Activated CD8-positive, alpha-beta T cell treated with anti-CD3 and anti-CD28 coated beads, Interleukin-2, amount 10 ng/mL, durations not matched to agents 7 days and 5 days (primary cell): ENCODE results near the gene RUFY4. TPM values are rescaled to one million over a fixed set of nuclear protein-coding genes. Genes with fewer than 3 reads are reported as not detected.
"Not testable (repeated sequence)": the region's sequence is repeated elsewhere in the genome, so short reads cannot be mapped to it uniquely, and the experiment has no call there.

ENCODE experiments used
- ATAC-seq: fragments of 150-1000 bp; cut with Tn5 transposase; one replicate; pipeline ENCODE4 v1.10.0; 2021; ENCODE audit warnings: moderate library complexity
- CTCF ChIA-PET: fragments of 350-600 bp; sonication (Branson Sonifier 250); formaldehyde crosslinking; loops from one replicate; lab custom pipeline; 2021; ENCODE audit warnings: antibody characterized with exemption; lab: Charles Lee
- POLR2A ChIA-PET: fragments of 350-600 bp; sonication (Branson Sonifier 250); formaldehyde crosslinking; loops from one replicate; lab custom pipeline; 2021; ENCODE audit warnings: antibody characterized with exemption; lab: Charles Lee
- DNase-seq: peaks from one replicate; pipeline ENCODE4 v3.0.0-alpha.2; 2020
- H3K27ac Mint-ChIP-seq: one replicate; pipeline ENCODE4 v1.8.0; 2021; ENCODE audit warnings: mild to moderate bottlenecking, mixed read lengths
- H3K27me3 Mint-ChIP-seq: one replicate; pipeline ENCODE4 v1.8.0; 2021; ENCODE audit warnings: low read depth, mixed read lengths
- H3K36me3 Mint-ChIP-seq: one replicate; pipeline ENCODE4 v1.8.0; 2021; ENCODE audit warnings: low read depth, mixed read lengths
- H3K4me1 Mint-ChIP-seq: one replicate; pipeline ENCODE4 v1.8.0; 2021; ENCODE audit warnings: low read depth, mixed read lengths
- H3K4me3 Mint-ChIP-seq: one replicate; pipeline ENCODE4 v1.8.0; 2021; ENCODE audit warnings: mild to moderate bottlenecking, mixed read lengths
- H3K9me3 Mint-ChIP-seq: one replicate; pipeline ENCODE4 v1.8.0; 2022; ENCODE audit warnings: mixed read lengths; ENCODE audit not compliant: insufficient read depth
- total RNA-seq, 2 experiments: library from RNA; stranded (reverse); gene quantifications; one replicate each; pipeline ENCODE4 v1.2.3, GENCODE V29; 2021

Gene RUFY4
- total RNA-seq, 2 experiments from 2014 or later = 0.55 to 0.81 TPM

- CTCF ChIA-PET, H3K27ac Mint-ChIP-seq, DNase-seq, H3K9me3 Mint-ChIP-seq, H3K4me3 Mint-ChIP-seq, H3K4me1 Mint-ChIP-seq, H3K36me3 Mint-ChIP-seq, ATAC-seq: not testable (repeated sequence)
- POLR2A ChIA-PET = interaction anchor here (0.6 kb wide), 1 partner anchor 58 kb away, joined by 3 read pairs; the partner anchor contains the start of gene CXCR1
- peaks cover 28% of the 10 kb centered on the region for H3K27me3 Mint-ChIP-seq
Observed at GRCh38 chr2:218108834-218109233, 39.8 kb downstream of the RUFY4 start.

DNA sequence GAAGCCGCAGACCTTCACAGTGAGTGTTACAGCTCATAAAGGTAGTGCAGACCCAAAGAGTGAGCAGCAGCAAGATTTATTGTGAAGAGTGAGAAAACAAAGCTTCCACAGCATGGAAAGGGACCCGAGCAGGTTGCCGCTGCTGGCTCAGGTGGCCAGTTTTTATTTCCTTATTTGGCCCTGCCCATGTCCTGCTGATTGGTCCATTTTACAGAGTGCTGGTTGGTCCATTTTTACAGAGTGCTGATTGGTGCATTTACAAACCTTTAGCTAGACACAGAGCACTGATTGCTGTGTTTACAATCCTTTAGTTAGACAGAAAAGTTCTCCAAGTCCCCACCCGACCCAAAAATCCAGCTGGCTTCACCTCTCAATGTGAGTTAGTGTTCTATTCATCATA lies 52.7 kb downstream of the RUFY4 start:
- H3K27ac Mint-ChIP-seq, ATAC-seq, H3K36me3 Mint-ChIP-seq, POLR2A ChIA-PET, H3K4me1 Mint-ChIP-seq, H3K27me3 Mint-ChIP-seq, CTCF ChIA-PET, H3K4me3 Mint-ChIP-seq, DNase-seq: not testable (repeated sequence)
- peaks cover 15% of the 10 kb centered on the region for H3K9me3 Mint-ChIP-seq

DNA sequence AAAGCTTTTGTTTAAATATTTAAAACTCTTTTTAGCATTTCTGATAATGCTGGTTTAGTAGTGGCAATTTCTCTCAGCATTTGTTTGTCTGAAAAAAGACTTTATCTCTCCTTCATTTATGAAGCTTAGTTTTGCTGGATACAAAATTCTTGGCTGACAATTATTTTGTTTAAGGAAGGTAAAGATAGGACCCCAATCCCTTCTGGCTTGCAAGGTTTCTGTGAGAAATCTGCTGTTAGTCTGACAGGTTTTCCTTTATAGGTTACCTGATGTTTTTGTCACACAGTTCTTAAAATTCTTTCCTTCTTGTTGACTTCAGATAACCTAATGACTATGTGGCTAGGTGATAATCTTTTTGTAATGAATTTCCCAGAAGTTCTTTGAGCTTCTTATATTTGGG lies 53.2 kb downstream of the RUFY4 start:
- H3K36me3 Mint-ChIP-seq, ATAC-seq, H3K4me1 Mint-ChIP-seq: not testable (repeated sequence)

DNA sequence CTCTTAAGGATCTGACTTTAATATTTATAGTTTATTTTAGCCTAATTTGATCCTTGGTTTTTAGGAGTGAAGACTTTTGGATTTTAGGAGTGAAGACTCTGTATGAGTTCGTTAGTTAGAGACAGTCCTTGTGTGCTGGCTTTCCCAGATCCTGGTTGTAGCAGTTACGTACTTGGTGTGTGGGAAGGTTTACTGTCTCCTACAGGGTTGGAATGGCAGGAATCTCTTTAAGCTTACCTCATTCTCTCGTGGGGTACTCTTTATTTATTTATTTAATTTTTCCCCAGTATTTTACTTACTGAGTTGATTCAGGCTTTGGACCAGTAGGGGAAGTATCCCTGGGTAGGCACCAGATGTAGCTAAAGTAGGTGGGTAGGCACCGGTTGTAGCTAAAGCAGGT lies 54.9 kb downstream of the RUFY4 start:
- ChIA-PET CTCF (no interaction called here), POLR2A (no interaction called here)
- no peak overlapping the region for H3K27ac Mint-ChIP-seq
- ATAC-seq (no peak), DNase-seq (no peak)
- H3K9me3 Mint-ChIP-seq = peaks cover 10% of the 10 kb centered on the region
- peaks cover 18% of the 10 kb centered on the region for H3K27me3 Mint-ChIP-seq
- peaks cover 10% of the 10 kb centered on the region for H3K4me1 Mint-ChIP-seq
- no peak overlapping the region for H3K4me3 Mint-ChIP-seq
- no peaks in the 10 kb centered on the region for H3K36me3 Mint-ChIP-seq

More for the DNA sequence above, 53.2 kb downstream of the RUFY4 start:
- H3K27ac Mint-ChIP-seq, POLR2A ChIA-PET, H3K27me3 Mint-ChIP-seq, CTCF ChIA-PET, DNase-seq, H3K4me3 Mint-ChIP-seq: not testable (repeated sequence)
- H3K9me3 Mint-ChIP-seq = peaks cover 14% of the 10 kb centered on the region

- Mint-ChIP-seq H3K27ac (no peak overlapping the region), H3K4me3 (no peak overlapping the region), H3K9me3 (peaks cover 10% of the 10 kb centered on the region), H3K4me1 (peaks cover 10% of the 10 kb centered on the region), H3K36me3 (no peaks in the 10 kb centered on the region), H3K27me3 (peaks cover 19% of the 10 kb centered on the region)
- ChIA-PET CTCF (no interaction called here), POLR2A (no interaction called here)
- DNase-seq = no peak
- ATAC-seq = no peak
Observed at GRCh38 chr2:218125095-218125494, 56.0 kb downstream of the RUFY4 start.

DNA sequence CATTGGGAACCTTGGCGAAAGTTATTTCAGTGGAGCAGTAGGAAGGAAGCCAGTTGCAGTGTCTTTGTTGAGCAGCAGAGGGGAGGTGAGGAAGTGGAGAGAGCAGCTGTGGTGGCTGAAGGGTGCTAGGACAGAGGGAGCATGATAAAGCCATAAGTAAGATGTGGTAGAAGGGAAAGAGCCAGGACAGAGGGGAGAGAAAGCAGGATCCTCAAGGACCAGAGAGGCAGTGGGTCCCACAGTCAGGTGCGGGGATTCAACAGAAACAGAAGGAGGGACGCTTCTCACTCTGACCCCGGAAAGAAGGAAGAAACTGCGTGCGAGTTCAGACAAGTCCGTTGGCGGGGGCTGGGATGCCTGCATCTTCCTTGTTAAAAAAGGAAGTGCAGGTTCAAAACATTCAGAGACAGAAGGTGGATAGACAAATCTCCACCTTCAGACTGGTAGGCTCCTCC lies 56.6 kb downstream of the RUFY4 start, which contains the start of gene CXCR2:
Gene CXCR2, plus strand, starts transcription at position 403 of the 455 bp plus-strand sequence. CDS start 8,774 bp downstream, outside the sequence.
- ATAC-seq (peak; percentile 70), DNase-seq (no peak)
- H3K9me3 Mint-ChIP-seq = peaks cover 10% of the 10 kb centered on the region
- H3K27ac Mint-ChIP-seq = peak within 1 kb of the TSS; percentile 72
- POLR2A ChIA-PET = no interaction called here
- no peaks in the 10 kb centered on the region for H3K36me3 Mint-ChIP-seq
- peak within 1 kb of the TSS; percentile 48 for H3K4me3 Mint-ChIP-seq
- CTCF ChIA-PET = interaction anchor here (1.7 kb wide), 1 partner anchor 41 kb away, joined by 7 read pairs; the partner anchor contains the start of gene CXCR1
- peaks cover 16% of the 10 kb centered on the region for H3K27me3 Mint-ChIP-seq
- H3K4me1 Mint-ChIP-seq = peaks cover 10% of the 10 kb centered on the region

DNA sequence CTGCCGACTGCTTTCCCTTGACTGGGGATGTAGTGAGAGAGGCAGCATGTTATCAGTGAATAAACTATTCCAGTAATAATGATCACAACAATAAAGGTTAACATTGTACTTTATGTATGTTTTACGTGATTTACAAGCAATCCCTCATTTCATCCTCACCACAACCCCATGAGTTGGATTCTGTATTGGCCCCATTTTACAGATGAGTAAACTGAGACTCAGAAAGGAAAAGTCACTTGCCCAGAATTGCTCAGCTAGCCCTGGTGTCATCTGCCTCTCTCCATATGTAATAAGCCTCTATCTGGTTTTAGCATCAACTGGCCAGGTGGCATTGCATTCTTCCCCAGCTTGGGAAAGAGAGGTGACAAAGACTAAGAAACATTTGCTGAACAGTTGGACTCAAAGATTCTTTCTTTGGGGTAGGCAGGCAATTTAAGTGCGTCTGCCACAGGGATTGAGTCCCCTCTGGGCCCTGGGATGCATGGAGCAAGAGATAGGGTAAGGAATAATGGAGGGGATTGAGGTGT lies 58.9 kb downstream of the RUFY4 start:
- CTCF ChIA-PET = no interaction called here
- ATAC-seq (no peak), DNase-seq (no peak)
- Mint-ChIP-seq H3K4me3 (no peak overlapping the region), H3K36me3 (no peaks in the 10 kb centered on the region), H3K27me3 (peaks cover 16% of the 10 kb centered on the region), H3K9me3 (no peaks in the 10 kb centered on the region), H3K27ac (no peak overlapping the region), H3K4me1 (peaks cover 10% of the 10 kb centered on the region)
- POLR2A ChIA-PET = no interaction called here

DNA sequence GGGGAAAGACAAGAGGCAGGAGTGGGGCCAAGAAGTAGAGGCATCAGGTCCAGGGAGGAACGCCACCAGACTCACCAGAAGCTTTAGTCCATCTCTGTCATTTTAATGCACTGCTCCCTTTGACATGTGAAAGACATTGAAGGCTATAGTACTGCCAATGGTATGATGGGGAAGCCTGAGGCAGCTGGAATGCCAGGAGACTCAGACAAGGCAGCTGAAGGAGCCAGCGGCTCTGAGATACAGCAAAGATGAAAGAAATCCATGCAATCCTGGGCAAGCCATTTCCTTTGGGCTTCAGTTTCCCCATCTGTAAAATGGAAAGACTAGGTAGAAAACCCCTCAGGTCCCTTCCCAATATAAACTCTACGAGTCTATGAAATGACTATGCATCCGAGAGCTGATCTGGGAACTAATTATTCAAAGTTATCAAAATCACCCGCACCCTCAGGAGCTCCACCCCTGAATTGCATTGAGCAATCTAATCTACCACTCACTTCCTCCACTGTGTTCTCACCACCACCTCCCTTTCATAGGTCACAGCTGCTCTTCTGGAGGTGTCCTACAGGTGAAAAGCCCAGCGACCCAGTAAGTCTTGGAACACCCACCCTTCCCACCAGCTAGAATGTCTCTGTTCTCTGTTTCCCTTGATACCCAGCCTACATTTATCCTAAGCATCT lies 59.9 kb downstream of the RUFY4 start:
- Mint-ChIP-seq H3K27me3 (peaks cover 17% of the 10 kb centered on the region), H3K4me1 (peaks cover 10% of the 10 kb centered on the region), H3K4me3 (no peak overlapping the region), H3K27ac (no peak overlapping the region), H3K9me3 (no peaks in the 10 kb centered on the region), H3K36me3 (no peaks in the 10 kb centered on the region)
- ChIA-PET CTCF (interaction anchor here (1.4 kb wide), 1 partner anchor 100 kb away, joined by 4 read pairs; no protein-coding TSS in a partner anchor), POLR2A (no interaction called here)
- no peak for ATAC-seq
- no peak for DNase-seq

- H3K4me3 Mint-ChIP-seq = no peak overlapping the region
Observed at GRCh38 chr2:218129458-218130135, 60.5 kb downstream of the RUFY4 start.

DNA sequence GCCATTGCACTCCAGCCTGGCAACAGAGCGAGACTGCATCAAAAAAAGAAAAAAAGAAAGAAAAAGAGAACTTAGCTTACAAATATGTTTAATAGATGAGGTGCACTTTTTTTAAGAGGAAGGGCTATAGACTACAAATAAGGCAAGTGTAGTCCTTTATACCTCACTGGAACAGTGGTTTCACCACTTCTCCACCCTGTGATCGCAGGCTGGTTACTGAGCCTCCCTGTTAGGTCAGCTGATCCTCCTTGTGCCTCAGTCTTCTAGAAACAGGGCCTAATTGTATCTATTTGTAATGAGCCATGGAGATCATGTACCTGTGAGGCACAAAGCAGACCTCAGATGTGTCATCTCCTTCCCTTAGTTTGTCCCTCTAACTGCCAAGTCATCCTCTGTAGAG lies 61.3 kb downstream of the RUFY4 start:
- peaks cover 8% of the 10 kb centered on the region for H3K4me1 Mint-ChIP-seq
- DNase-seq (no peak), ATAC-seq (no peak)
- CTCF ChIA-PET = no interaction called here
- H3K27ac Mint-ChIP-seq = no peak overlapping the region
- no peaks in the 10 kb centered on the region for H3K9me3 Mint-ChIP-seq
- POLR2A ChIA-PET = no interaction called here
- H3K27me3 Mint-ChIP-seq = peaks cover 17% of the 10 kb centered on the region
- no peaks in the 10 kb centered on the region for H3K36me3 Mint-ChIP-seq
- H3K4me3 Mint-ChIP-seq = no peak overlapping the region

More at GRCh38 chr2:218129458-218130135, 60.5 kb downstream of the RUFY4 start:
- DNase-seq (no peak), ATAC-seq (no peak)
- H3K9me3 Mint-ChIP-seq = no peaks in the 10 kb centered on the region
- POLR2A ChIA-PET = no interaction called here
- CTCF ChIA-PET = interaction anchor here (1.4 kb wide), 1 partner anchor 100 kb away, joined by 4 read pairs; no protein-coding TSS in a partner anchor
- no peaks in the 10 kb centered on the region for H3K36me3 Mint-ChIP-seq
- H3K4me1 Mint-ChIP-seq = peaks cover 10% of the 10 kb centered on the region
- H3K27me3 Mint-ChIP-seq = peaks cover 17% of the 10 kb centered on the region
- no peak overlapping the region for H3K27ac Mint-ChIP-seq

- DNase-seq = no peak
- H3K27ac Mint-ChIP-seq = no peak overlapping the region
- CTCF ChIA-PET = no interaction called here
Observed at GRCh38 chr2:218130822-218131221, 61.8 kb downstream of the RUFY4 start.

GRCh38 chr2:218137514-218137913 lies 68.5 kb downstream of the RUFY4 start:
- ChIA-PET CTCF (no interaction called here), POLR2A (no interaction called here)
- Mint-ChIP-seq H3K9me3 (no peaks in the 10 kb centered on the region), H3K27me3 (peaks cover 27% of the 10 kb centered on the region), H3K27ac (no peak overlapping the region), H3K4me1 (no peaks in the 10 kb centered on the region), H3K4me3 (no peak overlapping the region), H3K36me3 (no peaks in the 10 kb centered on the region)
- DNase-seq = no peak
- ATAC-seq = no peak

More at GRCh38 chr2:218130822-218131221, 61.8 kb downstream of the RUFY4 start:
- Mint-ChIP-seq H3K4me3 (no peak overlapping the region), H3K27me3 (peaks cover 17% of the 10 kb centered on the region), H3K9me3 (no peaks in the 10 kb centered on the region), H3K4me1 (peaks cover 3% of the 10 kb centered on the region), H3K36me3 (no peaks in the 10 kb centered on the region)
- POLR2A ChIA-PET = no interaction called here
- no peak for ATAC-seq
